AG09309 (cell line): Measurements from ENCODE around the gene RAC3.

Source experiments
- DNase-seq: peaks from one replicate; pipeline ENCODE4 v3.0.0-alpha.2; 2010; ENCODE audit warnings: low read depth
- H3K4me3 ChIP-seq: 2 replicates; pipeline ENCODE4 v1.5.1; 2011; ENCODE audit warnings: mild to moderate bottlenecking, low read depth, low read length, moderate library complexity; ENCODE audit not compliant: control insufficient read depth
- TF ChIP-seq, protein P1 (sequence below): IDR thresholded peaks from 2 replicates; pipeline ENCODE4 v1.5.1; 2011; ENCODE audit warnings: mild to moderate bottlenecking, low read depth, low read length, inconsistent platforms; ENCODE audit not compliant: insufficient read depth, control insufficient read depth; ENCODE audit errors: missing control alignments

The RAC3 gene

DNA sequence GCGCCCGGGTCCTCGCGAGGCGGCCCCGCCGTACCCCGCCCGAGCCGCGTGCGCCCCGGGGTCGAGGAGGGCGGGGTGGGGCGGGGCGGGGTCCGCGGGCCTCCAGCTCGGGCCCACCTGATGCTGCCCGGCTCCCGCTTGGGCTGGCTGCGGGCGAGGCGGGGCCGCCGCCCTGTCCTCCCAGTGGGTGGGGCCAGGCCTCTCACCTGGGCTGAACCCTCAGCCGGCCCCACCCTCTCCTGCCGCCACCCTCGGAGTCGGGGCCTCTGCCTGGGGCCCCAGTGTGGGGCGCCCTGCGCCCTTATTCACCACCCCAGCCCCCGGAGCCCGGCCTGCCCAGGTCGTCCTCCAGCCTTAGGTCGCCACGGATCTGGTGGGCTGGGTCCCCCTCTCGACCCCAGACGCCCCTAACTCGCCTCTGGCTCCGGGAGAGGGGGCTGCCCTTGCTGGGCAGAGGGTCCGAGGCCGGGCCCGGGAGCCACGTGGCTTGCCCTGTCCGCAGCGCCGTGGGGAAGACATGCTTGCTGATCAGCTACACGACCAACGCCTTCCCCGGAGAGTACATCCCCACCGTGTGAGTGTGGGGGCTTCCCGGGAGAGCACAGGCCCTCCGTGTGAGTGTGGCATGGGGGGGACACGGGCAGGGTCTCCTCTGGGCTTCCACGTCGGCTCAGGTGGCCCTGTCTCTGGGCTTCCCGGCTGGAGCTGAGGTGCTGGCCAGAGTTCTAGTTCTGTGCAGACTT, 578 bp downstream of the RAC3 start:
- no peak for DNase-seq
- TF ChIP-seq, protein P1, sequence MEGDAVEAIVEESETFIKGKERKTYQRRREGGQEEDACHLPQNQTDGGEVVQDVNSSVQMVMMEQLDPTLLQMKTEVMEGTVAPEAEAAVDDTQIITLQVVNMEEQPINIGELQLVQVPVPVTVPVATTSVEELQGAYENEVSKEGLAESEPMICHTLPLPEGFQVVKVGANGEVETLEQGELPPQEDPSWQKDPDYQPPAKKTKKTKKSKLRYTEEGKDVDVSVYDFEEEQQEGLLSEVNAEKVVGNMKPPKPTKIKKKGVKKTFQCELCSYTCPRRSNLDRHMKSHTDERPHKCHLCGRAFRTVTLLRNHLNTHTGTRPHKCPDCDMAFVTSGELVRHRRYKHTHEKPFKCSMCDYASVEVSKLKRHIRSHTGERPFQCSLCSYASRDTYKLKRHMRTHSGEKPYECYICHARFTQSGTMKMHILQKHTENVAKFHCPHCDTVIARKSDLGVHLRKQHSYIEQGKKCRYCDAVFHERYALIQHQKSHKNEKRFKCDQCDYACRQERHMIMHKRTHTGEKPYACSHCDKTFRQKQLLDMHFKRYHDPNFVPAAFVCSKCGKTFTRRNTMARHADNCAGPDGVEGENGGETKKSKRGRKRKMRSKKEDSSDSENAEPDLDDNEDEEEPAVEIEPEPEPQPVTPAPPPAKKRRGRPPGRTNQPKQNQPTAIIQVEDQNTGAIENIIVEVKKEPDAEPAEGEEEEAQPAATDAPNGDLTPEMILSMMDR = no peak

DNA sequence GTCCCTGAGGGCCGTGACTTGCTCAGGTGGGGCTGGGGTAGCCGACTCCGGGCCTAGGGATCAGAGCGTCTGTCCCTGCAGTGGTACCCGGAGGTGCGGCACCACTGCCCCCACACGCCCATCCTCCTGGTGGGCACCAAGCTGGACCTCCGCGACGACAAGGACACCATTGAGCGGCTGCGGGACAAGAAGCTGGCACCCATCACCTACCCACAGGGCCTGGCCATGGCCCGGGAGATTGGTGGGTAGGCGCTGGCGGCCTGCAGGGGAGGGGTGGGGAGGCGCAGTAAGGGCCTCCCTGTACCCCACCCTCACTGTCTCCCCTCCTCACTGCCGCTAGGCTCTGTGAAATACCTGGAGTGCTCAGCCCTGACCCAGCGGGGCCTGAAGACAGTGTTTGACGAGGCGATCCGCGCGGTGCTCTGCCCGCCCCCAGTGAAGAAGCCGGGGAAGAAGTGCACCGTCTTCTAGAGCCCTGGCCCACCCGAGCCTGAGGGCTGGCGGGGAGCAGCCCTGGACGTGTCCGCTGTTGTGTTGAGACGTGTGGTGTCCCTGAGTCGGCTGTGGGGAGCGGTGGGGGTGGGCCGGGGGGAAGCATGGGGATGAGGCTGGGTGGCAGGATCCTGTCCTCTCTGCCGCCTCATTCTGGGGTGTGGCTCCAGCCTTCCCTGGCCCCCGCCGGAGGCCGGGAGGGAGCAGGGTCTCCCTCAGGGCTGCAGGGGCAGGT, 2.0 kb downstream of the RAC3 start:
- DNase-seq = no peak
- H3K4me3 ChIP-seq = no peak overlapping the region
- TF ChIP-seq, protein P1 = no peak

More for the DNA sequence above, 578 bp downstream of the RAC3 start:
- peak overlapping the region; percentile 22 for H3K4me3 ChIP-seq

DNA sequence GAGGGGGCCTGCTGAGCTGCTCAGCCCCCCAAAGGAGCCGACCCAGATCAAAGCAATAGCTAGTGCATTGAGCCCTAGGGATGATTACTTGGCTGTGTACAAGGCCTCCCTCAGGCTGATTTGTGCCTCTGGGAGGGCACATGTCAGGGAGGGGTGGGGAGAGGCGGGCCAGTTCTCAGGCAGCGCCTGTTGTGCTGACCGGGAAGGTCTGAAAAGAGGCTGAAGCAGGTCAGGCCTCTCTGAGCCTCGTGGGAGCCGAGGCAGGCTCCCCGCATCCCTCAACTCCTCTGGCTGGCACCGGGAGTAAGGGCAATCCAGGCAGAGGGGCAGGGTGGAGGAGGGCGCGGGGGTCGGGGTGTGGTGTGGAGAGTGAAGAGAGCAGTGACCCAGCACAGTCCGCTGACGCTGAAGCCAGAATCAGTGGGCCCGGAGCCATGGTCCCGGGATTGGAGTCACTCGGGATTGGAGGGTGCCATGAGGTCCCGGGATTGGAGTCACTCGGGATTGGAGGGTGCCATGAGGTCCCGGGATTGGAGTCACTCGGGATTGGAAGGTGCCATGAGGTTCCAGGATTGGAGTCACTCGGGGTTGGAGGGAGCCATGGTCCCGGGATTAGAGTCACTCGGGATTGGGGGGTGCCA, 3.0 kb downstream of the RAC3 start:
- DNase-seq = no peak
- no peak overlapping the region for H3K4me3 ChIP-seq
- TF ChIP-seq, protein P1 = no peak

DNA sequence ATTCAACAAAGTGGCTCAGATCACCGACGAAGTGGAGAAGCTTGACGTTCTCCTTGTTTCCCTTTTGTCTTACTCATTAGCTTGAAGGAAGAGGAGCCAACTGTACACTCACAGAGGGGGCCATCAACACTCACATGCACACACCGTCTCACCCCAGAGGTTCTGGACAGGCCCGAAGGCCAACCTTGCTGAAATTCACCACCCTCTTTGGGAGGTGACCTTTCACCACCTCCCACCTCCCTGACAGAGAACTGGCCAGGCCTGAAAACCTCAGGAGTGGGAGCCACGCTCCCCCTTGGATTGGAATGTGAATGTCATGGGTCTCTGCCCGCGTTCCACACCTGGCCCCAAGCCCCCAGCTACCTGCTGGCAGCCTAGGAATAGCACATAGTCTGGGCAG, 4.0 kb downstream of the RAC3 start:
- H3K4me3 ChIP-seq = no peak overlapping the region
- TF ChIP-seq, protein P1 = no peak
- DNase-seq = no peak

DNA sequence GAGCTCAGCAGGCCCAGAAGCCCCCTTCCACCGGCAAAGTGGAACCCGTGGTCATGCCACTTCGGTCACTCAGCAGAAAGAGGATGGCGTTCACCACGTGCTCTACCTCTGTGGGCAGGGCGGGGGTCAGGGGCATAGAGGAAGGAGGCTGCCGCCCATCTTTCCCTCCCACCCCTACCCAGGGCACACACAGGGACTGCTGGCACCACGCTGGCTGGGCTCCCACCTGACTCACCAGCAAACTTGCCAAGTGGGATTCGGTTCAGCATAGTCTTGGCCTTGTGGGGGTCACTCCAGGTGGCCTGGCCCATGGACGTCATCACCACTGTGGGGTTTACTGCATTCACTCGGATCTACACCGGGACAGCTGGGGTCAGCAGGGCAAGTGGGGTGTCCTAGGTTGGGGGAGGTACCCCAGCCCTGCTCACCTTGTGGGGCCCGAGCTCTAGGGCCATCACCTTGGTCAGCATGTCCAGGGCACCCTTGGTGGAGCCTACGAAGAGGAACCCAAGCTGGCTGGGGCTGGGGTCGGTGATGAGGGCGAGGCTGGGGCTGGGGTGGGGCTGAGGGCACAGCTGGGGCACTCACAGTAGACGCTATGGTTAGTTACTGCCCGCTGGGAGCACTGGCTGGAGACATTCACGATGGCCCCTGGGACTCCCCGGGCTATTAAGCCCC, 4.6 kb downstream of the RAC3 start:
- DNase-seq = no peak
- TF ChIP-seq, protein P1 = no peak
- peak overlapping the region; percentile 77 for H3K4me3 ChIP-seq

DNA sequence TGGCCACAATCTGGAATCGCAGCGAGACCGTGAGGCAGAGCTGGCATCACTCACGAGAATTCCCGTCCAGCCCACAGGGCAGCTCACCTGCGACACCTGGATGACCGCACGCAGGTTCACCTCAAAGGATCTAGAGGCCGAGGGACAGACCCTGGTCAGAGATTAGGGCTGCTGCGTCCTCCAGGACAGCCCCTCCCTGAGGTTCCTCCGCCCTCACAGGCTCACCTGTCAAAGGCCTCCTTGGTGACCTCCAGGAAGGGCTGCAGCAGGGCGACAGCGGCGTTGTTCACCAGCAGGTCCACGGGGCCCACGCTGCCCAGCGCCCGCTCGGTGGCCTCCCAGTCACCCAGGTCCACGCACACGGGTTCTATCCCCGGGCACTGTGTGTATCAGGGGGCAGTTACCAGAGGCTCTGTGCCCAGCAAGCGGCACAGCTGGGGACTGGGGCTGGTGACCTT, 5.2 kb downstream of the RAC3 start:
- TF ChIP-seq, protein P1 = no peak
- H3K4me3 ChIP-seq = peak overlapping the region; percentile 77
- DNase-seq = no peak
